H1 (cell line): ENCODE measurements around the gene TEX264. TPM values are rescaled to one million over a fixed set of nuclear protein-coding genes. Genes with fewer than 3 reads are reported as not detected.

Experiments used
- SIX5 ChIP-seq: IDR thresholded peaks from 2 replicates; pipeline ENCODE4 v1.6.1; 2011; ENCODE audit warnings: mild to moderate bottlenecking, low read depth, low read length
- TAF7 ChIP-seq: optimal IDR thresholded peaks from 2 replicates; pipeline ENCODE3; 2011; ENCODE audit warnings: low read depth, mild to moderate bottlenecking, inconsistent platforms, low read length, moderate library complexity, borderline replicate concordance
- polyA plus RNA-seq, 7 experiments: library from polyadenylated mRNA; depleted of rRNA in 3 of 7; stranded (reverse) in 5 of 7; unstranded in 2 of 7; fragments of >200 nt in 5 of 7; fragments of 200-250 nt in 2 of 7; gene quantifications; 1 replicate in 5 of 7; 2 replicates in 1 of 7; 4 replicates in 1 of 7; pipeline versions ENCODE4 v1.2.1 to v1.2.3, GENCODE V29; 2011 to 2013; ENCODE audit warnings: missing spikeins in 2 of 7, mixed read lengths in 2 of 7
- total RNA-seq: library from RNA; stranded (reverse); fragmentation: NEBNext Ultra II Directional; extraction: Animal tissue kit (Norgen Biotek cat#: 25700); gene quantifications from 2 replicates; pipeline ENCODE4 v1.2.1, GENCODE V29; 2021

TEX264 gene
- total and polyA plus RNA-seq, 2 of the 8 experiments (the other 6 are each of a cell fraction or from before 2014, with no cell fraction given) = 11.2 to 35.6 TPM

DNA sequence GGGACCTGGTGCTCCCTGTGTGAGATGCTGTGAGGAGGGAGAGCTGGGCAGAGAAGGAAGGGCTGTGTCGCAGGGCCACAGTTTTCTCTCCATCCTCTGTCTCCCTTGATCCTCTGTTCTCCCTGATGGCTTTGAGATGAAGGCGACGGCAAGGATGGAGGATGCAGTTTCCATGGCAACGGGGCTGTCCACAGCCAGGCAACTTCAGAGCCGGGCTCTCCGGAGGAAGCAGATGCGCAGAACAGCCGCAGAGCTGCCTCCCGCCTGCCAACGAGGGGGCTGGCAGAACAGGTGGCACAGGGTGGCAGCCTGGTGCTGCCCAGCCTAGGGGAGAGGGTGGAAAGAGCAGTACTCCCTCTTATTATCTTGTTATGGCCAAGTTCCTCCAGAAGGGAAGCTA is 25.9 kb downstream of the TEX264 start (continued):
- TF ChIP-seq TAF7 (no peak), SIX5 (no peak)
- TF ChIP-seq, all 59 proteins: peak for 0
